Thoracic aorta (tissue), 2 donors: Measurements from ENCODE around the gene TXNIP. TPM values are rescaled to one million over a fixed set of nuclear protein-coding genes. Genes with fewer than 3 reads are reported as not detected.

ENCODE experiments used
- ATAC-seq: fragments of 150-250 bp; one replicate; pipeline ENCODE4 v1.8.0; 2017; ENCODE audit warnings: low read depth; ENCODE audit not compliant: insufficient number of reproducible peaks, low FRiP score
- DNase-seq: peaks from one replicate; pipeline ENCODE4 v3.0.0-alpha.2; 2020; ENCODE audit warnings: low spot score
- H3K27ac ChIP-seq, 2 donors: fragments of 200-600 bp; sonication (generic); 1 replicate in 1 of 2; 2 replicates in 1 of 2; pipeline ENCODE4 v1.5.1; 2016; ENCODE audit warnings: mild to moderate bottlenecking in 2 of 2, moderate library complexity in 2 of 2
- H3K27me3 ChIP-seq: fragments of 200-600 bp; sonication (generic); replicated peaks from 2 replicates; pipeline ENCODE4 v1.6.0; 2016; ENCODE audit warnings: mild to moderate bottlenecking; ENCODE audit not compliant: insufficient read depth
- H3K36me3 ChIP-seq: fragments of 200-600 bp; sonication (generic); one replicate; pipeline ENCODE4 v1.5.1; 2016
- H3K4me1 ChIP-seq, 2 donors: fragments of 200-600 bp; sonication (generic); 1 replicate in 1 of 2; 2 replicates in 1 of 2; pipeline versions ENCODE4 v1.5.1 to v1.6.0; 2016; ENCODE audit warnings: low read depth in 2 of 2, mild to moderate bottlenecking in 1 of 2; ENCODE audit not compliant: control insufficient read depth in 1 of 2
- H3K4me3 ChIP-seq: fragments of 200-600 bp; sonication (generic); 2 replicates; pipeline ENCODE4 v1.5.1; 2016; ENCODE audit warnings: mild to moderate bottlenecking
- H3K9me3 ChIP-seq: fragments of 200-600 bp; sonication (generic); 2 replicates; pipeline ENCODE4 v1.5.1; 2016
- CTCF ChIP-seq: fragments of 200-600 bp; sonication (generic); IDR thresholded peaks from one replicate; pipeline ENCODE4 v1.5.1; 2019; ENCODE audit warnings: antibody characterized with exemption
- total RNA-seq, 2 donors: library from RNA; depleted of rRNA; stranded (reverse); fragments of >200 nt; gene quantifications; one replicate each; pipeline versions ENCODE4 v1.1.0 to v1.2.3, GENCODE V29; 2016

The TXNIP gene
- total RNA-seq, 2 donors from 2014 or later, result 423 to 622 TPM

GRCh38 chr1:146022403-146023127 lies 26.2 kb upstream of the TXNIP start:
- Histone ChIP-seq H3K4me3 (no peak overlapping the region), H3K27me3 (no peaks in the 10 kb centered on the region)

GRCh38 chr1:146021622-146022402 lies 25.4 kb upstream of the TXNIP start, which contains the start of gene HJV:
TSS of gene HJV (minus strand) at chr1:146021735. CDS start at chr1:146020231, 1,504 bp downstream.
- Histone ChIP-seq H3K9me3 (no peaks in the 10 kb centered on the region), H3K36me3 (no peaks in the 10 kb centered on the region), H3K27ac (no peak within 1 kb of the TSS), H3K4me1 (peaks cover 5 to 8% of the 10 kb centered on the region in 2 donors), H3K27me3 (no peaks in the 10 kb centered on the region), H3K4me3 (no peak within 1 kb of the TSS)
- ATAC-seq (no peak), DNase-seq (no peak)
- no peak for TF ChIP-seq CTCF

More at GRCh38 chr1:146022403-146023127, 26.2 kb upstream of the TXNIP start:
- no peak for TF ChIP-seq CTCF
- Histone ChIP-seq H3K9me3 (no peaks in the 10 kb centered on the region), H3K4me1 (peaks cover 5 to 8% of the 10 kb centered on the region in 2 donors), H3K27ac (no peak overlapping the region), H3K36me3 (no peaks in the 10 kb centered on the region)
- ATAC-seq (no peak), DNase-seq (no peak)

- DNase-seq (no peak), ATAC-seq (no peak)
- Histone ChIP-seq H3K4me3 (no peak overlapping the region), H3K9me3 (no peaks in the 10 kb centered on the region), H3K36me3 (no peaks in the 10 kb centered on the region), H3K27ac (no peak overlapping the region), H3K4me1 (peaks cover 5 to 8% of the 10 kb centered on the region in 2 donors), H3K27me3 (no peaks in the 10 kb centered on the region)
- no peak for TF ChIP-seq CTCF
These were observed 24.7 kb upstream of the TXNIP start for GRCh38 chr1:146021050-146021445.

GRCh38 chr1:146020058-146021049 lies 24.0 kb upstream of the TXNIP start:
- H3K27ac ChIP-seq, result no peak overlapping the region
- no peak for TF ChIP-seq CTCF
- ATAC-seq (no peak), DNase-seq (no peak)
- no peaks in the 10 kb centered on the region for H3K27me3 ChIP-seq
- no peaks in the 10 kb centered on the region for H3K9me3 ChIP-seq
- no peaks in the 10 kb centered on the region for H3K36me3 ChIP-seq
- H3K4me3 ChIP-seq, result no peak overlapping the region
- peaks cover 5 to 8% of the 10 kb centered on the region in 2 donors for H3K4me1 ChIP-seq
